ENCODE results near the gene KDR.

DNA sequence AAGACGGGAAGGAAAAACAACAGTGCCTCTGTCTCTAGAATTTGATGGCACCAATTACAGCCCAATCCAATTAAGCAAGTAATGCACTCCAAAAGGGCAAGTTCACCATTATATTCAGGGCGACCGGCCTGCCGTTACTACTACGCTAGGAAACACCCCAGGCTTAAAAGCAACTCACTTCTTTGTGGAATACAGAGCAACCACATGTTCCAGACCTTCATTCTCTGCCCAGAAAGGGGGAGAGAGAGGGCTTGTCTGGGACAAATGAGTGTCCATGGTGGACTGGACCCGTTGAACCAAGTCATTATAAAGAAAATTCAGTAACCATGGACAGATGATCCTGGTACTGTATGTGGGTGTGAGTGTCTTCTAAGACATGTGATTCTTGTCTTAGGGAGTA, 1.6 kb downstream of the KDR start:
- TF ChIP-seq EZH2 (IDR thresholded peaks at IDR 0.05; ENCODE audit: borderline replicate concordance, insufficient read depth, low read length, poor library complexity, severe bottlenecking) (no peak), POLR2AphosphoS5 (IDR thresholded peaks at IDR 0.05) (no peak)
- TF ChIP-seq, protein P1, sequence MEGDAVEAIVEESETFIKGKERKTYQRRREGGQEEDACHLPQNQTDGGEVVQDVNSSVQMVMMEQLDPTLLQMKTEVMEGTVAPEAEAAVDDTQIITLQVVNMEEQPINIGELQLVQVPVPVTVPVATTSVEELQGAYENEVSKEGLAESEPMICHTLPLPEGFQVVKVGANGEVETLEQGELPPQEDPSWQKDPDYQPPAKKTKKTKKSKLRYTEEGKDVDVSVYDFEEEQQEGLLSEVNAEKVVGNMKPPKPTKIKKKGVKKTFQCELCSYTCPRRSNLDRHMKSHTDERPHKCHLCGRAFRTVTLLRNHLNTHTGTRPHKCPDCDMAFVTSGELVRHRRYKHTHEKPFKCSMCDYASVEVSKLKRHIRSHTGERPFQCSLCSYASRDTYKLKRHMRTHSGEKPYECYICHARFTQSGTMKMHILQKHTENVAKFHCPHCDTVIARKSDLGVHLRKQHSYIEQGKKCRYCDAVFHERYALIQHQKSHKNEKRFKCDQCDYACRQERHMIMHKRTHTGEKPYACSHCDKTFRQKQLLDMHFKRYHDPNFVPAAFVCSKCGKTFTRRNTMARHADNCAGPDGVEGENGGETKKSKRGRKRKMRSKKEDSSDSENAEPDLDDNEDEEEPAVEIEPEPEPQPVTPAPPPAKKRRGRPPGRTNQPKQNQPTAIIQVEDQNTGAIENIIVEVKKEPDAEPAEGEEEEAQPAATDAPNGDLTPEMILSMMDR (IDR thresholded peaks at IDR 0.05; ENCODE audit: poor library complexity, severe bottlenecking) = no peak

Measured in neural cell (in vitro differentiated cells).